K562 (cell line): ENCODE measurements around the gene SGMS1. TPM values are rescaled to one million over a fixed set of nuclear protein-coding genes. Genes with fewer than 3 reads are reported as not detected.

Source experiments
- ATAC-seq: fragments of 200-7000 bp; cut with Tn5 transposase; 3 replicates; pipeline ENCODE4 v1.9.1; 2020; ENCODE audit warnings: moderate library complexity
- BruUV-seq: library from RNA; stranded (reverse); fragments of 400-500 nt; replicated peaks from 2 replicates; lab custom pipeline; 2021; lab: Mats Ljungman, UMichigan
- CTCF ChIA-PET: fragments of 300-600 bp; formaldehyde crosslinking; extraction: SDS; loops from one replicate; lab custom pipeline; 2021; ENCODE audit warnings: low intra/inter-chr PET ratio; lab: Yijun Ruan, JAX
- POLR2A ChIA-PET: fragments of 300-600, 350-650 bp; sonication (Branson Sonifier 250); formaldehyde crosslinking; extraction: SDS; loops from one replicate; lab custom pipeline; 2021; ENCODE audit warnings: antibody characterized with exemption, inconsistent platforms; lab: Yijun Ruan, JAX
- DNase-seq, 4 experiments: peaks; one replicate each; pipeline versions ENCODE4 v3.0.0 to v3.0.0-alpha.2; 2011 to 2018; ENCODE audit warnings: low spot score in 3 of 4, mixed read lengths in 3 of 4; ENCODE audit errors: extremely low read depth in 1 of 4
- FAIRE-seq: peaks from 2 replicates; lab custom pipeline; 2011; peaks lifted over from hg19 to GRCh38; lab: Jason Lieb, UNC
- H2AFZ ChIP-seq: 2 replicates; pipeline ENCODE4 v1.6.0; 2011; ENCODE audit warnings: low read depth, low read length, control low read depth, inconsistent platforms
- H3K27ac ChIP-seq: fragments of 200-600 bp; 3 replicates; pipeline ENCODE4 v1.8.0; 2011; ENCODE audit warnings: low read depth, mild to moderate bottlenecking, control low read depth, inconsistent platforms, low read length, moderate library complexity, mixed read lengths; ENCODE audit errors: extremely low read depth
- H3K27me3 ChIP-seq, 2 experiments: fragments of 300-600 bp in 1 of 2; 2 replicates in 1 of 2; 3 replicates in 1 of 2; pipeline versions ENCODE4 v1.6.0 to v1.8.0; 2011; ENCODE audit warnings: inconsistent platforms in 2 of 2, low read length in 2 of 2, mild to moderate bottlenecking in 1 of 2, mixed read lengths in 1 of 2, moderate library complexity in 1 of 2; ENCODE audit not compliant: control insufficient read depth in 2 of 2, insufficient read depth in 2 of 2
- H3K36me3 ChIP-seq: fragments of 300-600 bp; 3 replicates; pipeline ENCODE4 v1.8.0; 2011; ENCODE audit warnings: mild to moderate bottlenecking, low read length, inconsistent platforms; ENCODE audit not compliant: control insufficient read depth, insufficient read depth
- H3K4me1 ChIP-seq, 2 experiments: fragments of 200-600 bp in 1 of 2; replicated peaks in 1 of 2; 2 replicates in 1 of 2; 3 replicates in 1 of 2; pipeline versions ENCODE4 v1.5.1 to v1.8.0; 2011; ENCODE audit warnings: inconsistent platforms in 2 of 2, low read length in 2 of 2, mild to moderate bottlenecking in 1 of 2, mixed read lengths in 1 of 2, moderate library complexity in 1 of 2; ENCODE audit not compliant: control insufficient read depth in 2 of 2, insufficient read depth in 2 of 2
- H3K4me2 ChIP-seq: 2 replicates; pipeline ENCODE4 v1.6.1; 2011; ENCODE audit warnings: low read length, control low read depth, inconsistent platforms, mixed read lengths; ENCODE audit not compliant: insufficient read depth
- H3K4me3 ChIP-seq: fragments of 200-600 bp; sonication (generic), shearing (Covaris generic); 2 replicates; pipeline ENCODE4 v1.5.1; 2016; ENCODE audit warnings: control low read depth, inconsistent platforms
- H3K79me2 ChIP-seq: fragments of 200-600 bp; 3 replicates; pipeline ENCODE4 v1.8.0; 2011; ENCODE audit warnings: low read length, inconsistent platforms; ENCODE audit not compliant: control insufficient read depth, insufficient read depth
- H3K9ac ChIP-seq, 2 experiments: 2 replicates each; pipeline versions ENCODE4 v1.6.0 to v1.6.1; 2011; ENCODE audit warnings: low read depth in 2 of 2, low read length in 2 of 2, control low read depth in 1 of 2, inconsistent platforms in 1 of 2, mild to moderate bottlenecking in 1 of 2, mixed read lengths in 1 of 2; ENCODE audit not compliant: insufficient read depth in 1 of 2
- H3K9me1 ChIP-seq: one replicate; pipeline ENCODE4 v1.6.0; 2011; ENCODE audit warnings: inconsistent platforms, mild to moderate bottlenecking, low read length, moderate library complexity; ENCODE audit not compliant: control insufficient read depth, insufficient read depth
- H3K9me3 ChIP-seq: replicated peaks from 2 replicates; pipeline ENCODE4 v1.5.1; 2011; ENCODE audit warnings: low read depth, low read length, inconsistent platforms; ENCODE audit not compliant: control insufficient read depth, insufficient read depth
- H4K20me1 ChIP-seq: replicated peaks from 2 replicates; pipeline ENCODE4 v1.6.1; 2011; ENCODE audit warnings: low read length, inconsistent platforms, mixed read lengths; ENCODE audit not compliant: control insufficient read depth, insufficient read depth
- HLTF ChIP-seq: fragments of 450-650 bp; IDR thresholded peaks from 2 replicates; pipeline ENCODE4 v1.6.1; 2016
- KHSRP ChIP-seq: fragments of 450-650 bp; IDR thresholded peaks from 2 replicates; pipeline ENCODE4 v1.6.1; 2017
- NR2C1 ChIP-seq, 2 experiments: fragments of 450-650 bp; IDR thresholded peaks; 2 replicates each; pipeline ENCODE4 v1.6.1; 2017; ENCODE audit warnings: mild to moderate bottlenecking in 2 of 2, antibody characterized with exemption in 1 of 2, inconsistent platforms in 1 of 2, missing compliant biosample characterization in 1 of 2, missing genetic modification characterization in 1 of 2
- SAFB2 ChIP-seq: fragments of 200-400 bp; formaldehyde crosslinking; IDR thresholded peaks from 2 replicates; pipeline ENCODE4 v1.6.1; 2018; ENCODE audit warnings: borderline replicate concordance, low read length, low read depth, moderate library complexity; ENCODE audit not compliant: severe bottlenecking
- TBP ChIP-seq: optimal IDR thresholded peaks from 2 replicates; pipeline ENCODE3; 2011; ENCODE audit warnings: low read depth, low read length, improper control_type of control experiment
- ZNF311 ChIP-seq: fragments of 250-450 bp; sonication (Bioruptor Pico); IDR thresholded peaks from 2 replicates; pipeline ENCODE4 v1.4.0; 2020; ENCODE audit warnings: mild to moderate bottlenecking, moderate library complexity
- in situ Hi-C: fragments of 300-500 bp; cut with MboI; formaldehyde crosslinking; loops from 4 replicates; pipeline ENCODE4 v1.15.0; 2018; ENCODE audit warnings: inconsistent platforms, mixed read lengths
- intact Hi-C: fragments of 100-400 bp; cut with micrococcal nuclease; formaldehyde crosslinking; loops from 2 replicates; pipeline ENCODE4 v1.14.2; 2022
- polyA plus RNA-seq, 8 experiments: library from polyadenylated mRNA; depleted of rRNA in 4 of 8; stranded (reverse) in 5 of 8; unstranded in 3 of 8; fragments of >200 nt; fragmentation: Nextera tagmentation in 2 of 8; fragmentation: Illumina TruSeq in 1 of 8; extraction: Ambion mirVana in 2 of 8; extraction: Trizol in 1 of 8; gene quantifications; 2 replicates each; pipeline versions ENCODE4 v1.2.1 to v1.2.3, GENCODE V29; 2011 to 2014; ENCODE audit warnings: inconsistent platforms in 1 of 8, missing spikeins in 1 of 8
- total RNA-seq, 7 experiments: library from RNA; depleted of rRNA in 6 of 7; stranded (reverse); fragments of >200 nt in 6 of 7; fragmentation: Illumina TruSeq in 2 of 7; extraction: Trizol in 2 of 7; gene quantifications; 2 replicates each; pipeline versions ENCODE4 v1.2.1 to v1.2.3, GENCODE V29; 2011 to 2021; ENCODE audit warnings: low replicate concordance in 1 of 7
- TF ChIP-seq, protein P1 (sequence below): fragments of 200-800 bp; sonication (Bioruptor generic); IDR thresholded peaks from 2 replicates; pipeline ENCODE4 v1.6.1; 2016; ENCODE audit warnings: missing genetic modification characterization, missing compliant biosample characterization

Gene SGMS1
- total and polyA plus RNA-seq, 9 of the 15 experiments (the other 6 are each of a cell fraction or from before 2014, with no cell fraction given): 22.6 to 232 (median 82.2) TPM

DNA sequence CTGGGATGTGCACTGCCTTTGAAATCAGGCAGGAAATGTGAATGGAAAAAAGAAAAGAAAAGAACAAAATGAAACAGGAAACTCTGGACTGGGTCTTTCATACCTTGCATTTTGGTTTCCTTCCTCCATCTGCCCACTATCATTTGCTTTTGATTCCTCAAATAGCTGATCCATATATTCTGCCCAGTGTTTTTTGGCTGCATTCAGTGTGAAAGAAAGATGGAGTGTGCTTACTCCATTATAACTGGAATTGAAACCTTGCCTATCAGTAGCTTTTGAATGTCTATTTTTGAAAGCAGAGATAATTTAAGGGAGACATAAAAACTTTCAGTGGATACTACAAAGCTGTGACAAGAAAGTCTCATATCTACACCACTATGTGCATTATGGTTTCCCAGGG lies 308.3 kb downstream of the SGMS1 start:
- no peak for FAIRE-seq
- no TSS peak for BruUV-seq
- peak overlapping the region; percentile 36; the same call in 1 of the 2 replicates for H3K4me2 ChIP-seq
- peak overlapping the region; percentile 42 for H2AFZ ChIP-seq
- H3K9ac ChIP-seq: peak overlapping the region in 1 of 2 experiments; percentile 43; a peak in 2 of 4 replicates
- no peak for DNase-seq
- H4K20me1 ChIP-seq: no peaks in the 10 kb centered on the region
- no peaks in the 10 kb centered on the region for H3K9me3 ChIP-seq
- peaks cover 75% of the 10 kb centered on the region for H3K36me3 ChIP-seq
- no peak overlapping the region for H3K4me3 ChIP-seq
- H3K27ac ChIP-seq: peak overlapping the region; percentile 52
- intact Hi-C loops (loop anchor here (2.0 kb wide), 1 partner anchor 103 kb away; no protein-coding TSS in a partner anchor), in situ Hi-C loops (no loop called here)
- CTCF ChIA-PET: no interaction called here
- H3K79me2 ChIP-seq: peaks cover 95% of the 10 kb centered on the region
- no peaks in the 10 kb centered on the region for H3K9me1 ChIP-seq
- peak; percentile 2 for ATAC-seq
- no peaks in the 10 kb centered on the region for H3K27me3 ChIP-seq
- POLR2A ChIA-PET: interaction anchor here (0.7 to 7.2 kb wide), 7 partner anchors 8 to 36 kb away, joined by 3 to 59 read pairs (median 3); no protein-coding TSS in a partner anchor
- peak; percentile 36; the same call in 1 of the 2 replicates for TF ChIP-seq KHSRP
- TF ChIP-seq ZNF311 (CRISPR knock-in tag): 0 out of 2 replicates have a peak, but pooled peaks have one; percentile 64
- TF ChIP-seq, protein P1, sequence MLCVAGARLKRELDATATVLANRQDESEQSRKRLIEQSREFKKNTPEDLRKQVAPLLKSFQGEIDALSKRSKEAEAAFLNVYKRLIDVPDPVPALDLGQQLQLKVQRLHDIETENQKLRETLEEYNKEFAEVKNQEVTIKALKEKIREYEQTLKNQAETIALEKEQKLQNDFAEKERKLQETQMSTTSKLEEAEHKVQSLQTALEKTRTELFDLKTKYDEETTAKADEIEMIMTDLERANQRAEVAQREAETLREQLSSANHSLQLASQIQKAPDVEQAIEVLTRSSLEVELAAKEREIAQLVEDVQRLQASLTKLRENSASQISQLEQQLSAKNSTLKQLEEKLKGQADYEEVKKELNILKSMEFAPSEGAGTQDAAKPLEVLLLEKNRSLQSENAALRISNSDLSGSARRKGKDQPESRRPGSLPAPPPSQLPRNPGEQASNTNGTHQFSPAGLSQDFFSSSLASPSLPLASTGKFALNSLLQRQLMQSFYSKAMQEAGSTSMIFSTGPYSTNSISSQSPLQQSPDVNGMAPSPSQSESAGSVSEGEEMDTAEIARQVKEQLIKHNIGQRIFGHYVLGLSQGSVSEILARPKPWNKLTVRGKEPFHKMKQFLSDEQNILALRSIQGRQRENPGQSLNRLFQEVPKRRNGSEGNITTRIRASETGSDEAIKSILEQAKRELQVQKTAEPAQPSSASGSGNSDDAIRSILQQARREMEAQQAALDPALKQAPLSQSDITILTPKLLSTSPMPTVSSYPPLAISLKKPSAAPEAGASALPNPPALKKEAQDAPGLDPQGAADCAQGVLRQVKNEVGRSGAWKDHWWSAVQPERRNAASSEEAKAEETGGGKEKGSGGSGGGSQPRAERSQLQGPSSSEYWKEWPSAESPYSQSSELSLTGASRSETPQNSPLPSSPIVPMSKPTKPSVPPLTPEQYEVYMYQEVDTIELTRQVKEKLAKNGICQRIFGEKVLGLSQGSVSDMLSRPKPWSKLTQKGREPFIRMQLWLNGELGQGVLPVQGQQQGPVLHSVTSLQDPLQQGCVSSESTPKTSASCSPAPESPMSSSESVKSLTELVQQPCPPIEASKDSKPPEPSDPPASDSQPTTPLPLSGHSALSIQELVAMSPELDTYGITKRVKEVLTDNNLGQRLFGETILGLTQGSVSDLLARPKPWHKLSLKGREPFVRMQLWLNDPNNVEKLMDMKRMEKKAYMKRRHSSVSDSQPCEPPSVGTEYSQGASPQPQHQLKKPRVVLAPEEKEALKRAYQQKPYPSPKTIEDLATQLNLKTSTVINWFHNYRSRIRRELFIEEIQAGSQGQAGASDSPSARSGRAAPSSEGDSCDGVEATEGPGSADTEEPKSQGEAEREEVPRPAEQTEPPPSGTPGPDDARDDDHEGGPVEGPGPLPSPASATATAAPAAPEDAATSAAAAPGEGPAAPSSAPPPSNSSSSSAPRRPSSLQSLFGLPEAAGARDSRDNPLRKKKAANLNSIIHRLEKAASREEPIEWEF (CRISPR knock-in tag): 0 out of 2 replicates have a peak, but pooled peaks have one; percentile 35
- no peak for TF ChIP-seq SAFB2
- TF ChIP-seq NR2C1 (IDR thresholded peaks at IDR 0.05): no peak
- 0 out of 2 replicates have a peak, but pooled peaks have one; percentile 6 for TF ChIP-seq NR2C1 (tag; IDR thresholded peaks at IDR 0.05)
- no peak for TF ChIP-seq HLTF
- TF ChIP-seq TBP: no peak
- H3K4me1 ChIP-seq: peaks cover 10 to 70% of the 10 kb centered on the region in 2 experiments
